Measurements from ENCODE around the gene MACROD2.

MACROD2 gene

GRCh38 chr20:14488756-14489479 is 493.6 kb downstream of the MACROD2 start:
- TF ChIP-seq PAX5 (IDR thresholded peaks at IDR 0.05; ENCODE audit: insufficient read depth, low read length, severe bottlenecking) (no peak), TAF1 (IDR thresholded peaks at IDR 0.05; ENCODE audit: low read depth, low read length) (no peak), POLR2A (IDR thresholded peaks at IDR 0.05; ENCODE audit: low read depth, low read length) (no peak), POU2F2 (IDR thresholded peaks at IDR 0.05; ENCODE audit: low read depth, low read length) (no peak), POLR2AphosphoS5 (IDR thresholded peaks at IDR 0.05; ENCODE audit: low read depth, low read length) (no peak), SPI1 (IDR thresholded peaks at IDR 0.05; ENCODE audit: low read depth, low read length) (no peak)
- no peak for DNase-seq (ENCODE audit: insufficient read length, low spot score)
- no peak for FAIRE-seq

- no peak for DNase-seq (ENCODE audit: insufficient read length, low spot score)
- FAIRE-seq, result no peak
- TF ChIP-seq POLR2A (IDR thresholded peaks at IDR 0.05; ENCODE audit: low read depth, low read length) (no peak), POLR2AphosphoS5 (IDR thresholded peaks at IDR 0.05; ENCODE audit: low read depth, low read length) (no peak), TAF1 (IDR thresholded peaks at IDR 0.05; ENCODE audit: low read depth, low read length) (no peak), POU2F2 (IDR thresholded peaks at IDR 0.05; ENCODE audit: low read depth, low read length) (no peak), SPI1 (IDR thresholded peaks at IDR 0.05; ENCODE audit: low read depth, low read length) (no peak), PAX5 (IDR thresholded peaks at IDR 0.05; ENCODE audit: insufficient read depth, low read length, severe bottlenecking) (no peak)
Observed at GRCh38 chr20:14489544-14489943, 494.2 kb downstream of the MACROD2 start.

GRCh38 chr20:14491436-14491835 is 496.1 kb downstream of the MACROD2 start:
- FAIRE-seq (no peak), DNase-seq (ENCODE audit: insufficient read length, low spot score) (no peak)

GRCh38 chr20:14493408-14493807 is 498.1 kb downstream of the MACROD2 start:
- no peak for FAIRE-seq
- TF ChIP-seq PAX5 (IDR thresholded peaks at IDR 0.05; ENCODE audit: insufficient read depth, low read length, severe bottlenecking) (no peak), TAF1 (IDR thresholded peaks at IDR 0.05; ENCODE audit: low read depth, low read length) (no peak), POLR2AphosphoS5 (IDR thresholded peaks at IDR 0.05; ENCODE audit: low read depth, low read length) (no peak), POLR2A (IDR thresholded peaks at IDR 0.05; ENCODE audit: low read depth, low read length) (no peak), SPI1 (IDR thresholded peaks at IDR 0.05; ENCODE audit: low read depth, low read length) (no peak), POU2F2 (IDR thresholded peaks at IDR 0.05; ENCODE audit: low read depth, low read length) (no peak)

More at GRCh38 chr20:14491436-14491835, 496.1 kb downstream of the MACROD2 start:
- no peak for TF ChIP-seq SPI1 (IDR thresholded peaks at IDR 0.05; ENCODE audit: low read depth, low read length)
- TF ChIP-seq POU2F2 (IDR thresholded peaks at IDR 0.05; ENCODE audit: low read depth, low read length), result no peak

GRCh38 chr20:14494355-14494754 is 499.0 kb downstream of the MACROD2 start:
- no peak for TF ChIP-seq POU2F2 (IDR thresholded peaks at IDR 0.05; ENCODE audit: low read depth, low read length)
- TF ChIP-seq PAX5 (IDR thresholded peaks at IDR 0.05; ENCODE audit: insufficient read depth, low read length, severe bottlenecking), result no peak
- no peak for TF ChIP-seq POLR2A (IDR thresholded peaks at IDR 0.05; ENCODE audit: low read depth, low read length)
- TF ChIP-seq TAF1 (IDR thresholded peaks at IDR 0.05; ENCODE audit: low read depth, low read length), result no peak
- no peak for TF ChIP-seq SPI1 (IDR thresholded peaks at IDR 0.05; ENCODE audit: low read depth, low read length)
- no peak for TF ChIP-seq POLR2AphosphoS5 (IDR thresholded peaks at IDR 0.05; ENCODE audit: low read depth, low read length)
- DNase-seq (ENCODE audit: insufficient read length, low spot score), result no peak
- no peak for FAIRE-seq

More at GRCh38 chr20:14493408-14493807, 498.1 kb downstream of the MACROD2 start:
- no peak for DNase-seq (ENCODE audit: insufficient read length, low spot score)

- no peak for DNase-seq (ENCODE audit: insufficient read length, low spot score)
- no peak for FAIRE-seq
- TF ChIP-seq SPI1 (IDR thresholded peaks at IDR 0.05; ENCODE audit: low read depth, low read length) (no peak), PAX5 (IDR thresholded peaks at IDR 0.05; ENCODE audit: insufficient read depth, low read length, severe bottlenecking) (no peak), POLR2A (IDR thresholded peaks at IDR 0.05; ENCODE audit: low read depth, low read length) (no peak)
Observed at GRCh38 chr20:14495066-14495465, 499.8 kb downstream of the MACROD2 start.

GRCh38 chr20:14497004-14497403 is 501.7 kb downstream of the MACROD2 start:
- no peak for DNase-seq (ENCODE audit: insufficient read length, low spot score)
- no peak for FAIRE-seq
- TF ChIP-seq PAX5 (IDR thresholded peaks at IDR 0.05; ENCODE audit: insufficient read depth, low read length, severe bottlenecking), result no peak
- TF ChIP-seq POLR2AphosphoS5 (IDR thresholded peaks at IDR 0.05; ENCODE audit: low read depth, low read length), result no peak
- no peak for TF ChIP-seq POU2F2 (IDR thresholded peaks at IDR 0.05; ENCODE audit: low read depth, low read length)
- no peak for TF ChIP-seq SPI1 (IDR thresholded peaks at IDR 0.05; ENCODE audit: low read depth, low read length)
- TF ChIP-seq POLR2A (IDR thresholded peaks at IDR 0.05; ENCODE audit: low read depth, low read length), result no peak
- no peak for TF ChIP-seq TAF1 (IDR thresholded peaks at IDR 0.05; ENCODE audit: low read depth, low read length)

- FAIRE-seq (no peak), DNase-seq (ENCODE audit: insufficient read length, low spot score) (no peak)
- TF ChIP-seq TAF1 (IDR thresholded peaks at IDR 0.05; ENCODE audit: low read depth, low read length) (no peak), POLR2AphosphoS5 (IDR thresholded peaks at IDR 0.05; ENCODE audit: low read depth, low read length) (no peak), POU2F2 (IDR thresholded peaks at IDR 0.05; ENCODE audit: low read depth, low read length) (no peak), SPI1 (IDR thresholded peaks at IDR 0.05; ENCODE audit: low read depth, low read length) (no peak), POLR2A (IDR thresholded peaks at IDR 0.05; ENCODE audit: low read depth, low read length) (no peak), PAX5 (IDR thresholded peaks at IDR 0.05; ENCODE audit: insufficient read depth, low read length, severe bottlenecking) (no peak)
Observed at GRCh38 chr20:14498772-14499171, 503.5 kb downstream of the MACROD2 start.

GRCh38 chr20:14505476-14505875 is 510.2 kb downstream of the MACROD2 start:
- DNase-seq (ENCODE audit: insufficient read length, low spot score) (no peak), FAIRE-seq (no peak)
- TF ChIP-seq POLR2AphosphoS5 (IDR thresholded peaks at IDR 0.05; ENCODE audit: low read depth, low read length) (no peak), POLR2A (IDR thresholded peaks at IDR 0.05; ENCODE audit: low read depth, low read length) (no peak), PAX5 (IDR thresholded peaks at IDR 0.05; ENCODE audit: insufficient read depth, low read length, severe bottlenecking) (no peak), POU2F2 (IDR thresholded peaks at IDR 0.05; ENCODE audit: low read depth, low read length) (no peak), TAF1 (IDR thresholded peaks at IDR 0.05; ENCODE audit: low read depth, low read length) (no peak), SPI1 (IDR thresholded peaks at IDR 0.05; ENCODE audit: low read depth, low read length) (no peak)

- FAIRE-seq, result no peak
- no peak for DNase-seq (ENCODE audit: insufficient read length, low spot score)
- TF ChIP-seq TAF1 (IDR thresholded peaks at IDR 0.05; ENCODE audit: low read depth, low read length) (no peak), POU2F2 (IDR thresholded peaks at IDR 0.05; ENCODE audit: low read depth, low read length) (no peak), SPI1 (IDR thresholded peaks at IDR 0.05; ENCODE audit: low read depth, low read length) (no peak), PAX5 (IDR thresholded peaks at IDR 0.05; ENCODE audit: insufficient read depth, low read length, severe bottlenecking) (no peak), POLR2A (IDR thresholded peaks at IDR 0.05; ENCODE audit: low read depth, low read length) (no peak), POLR2AphosphoS5 (IDR thresholded peaks at IDR 0.05; ENCODE audit: low read depth, low read length) (no peak)
Observed at GRCh38 chr20:14507711-14508110, 512.4 kb downstream of the MACROD2 start.
